HG02678 (cell line): ENCODE measurements around the gene ZDHHC17.

ENCODE experiments used
- ATAC-seq: cut with Tn5 transposase; IDR thresholded peaks from one replicate; pipeline ENCODE4 v1.9.1; 2021; ENCODE audit warnings: mild to moderate bottlenecking, moderate library complexity; ENCODE audit not compliant: unreplicated experiment

ZDHHC17 gene

DNA sequence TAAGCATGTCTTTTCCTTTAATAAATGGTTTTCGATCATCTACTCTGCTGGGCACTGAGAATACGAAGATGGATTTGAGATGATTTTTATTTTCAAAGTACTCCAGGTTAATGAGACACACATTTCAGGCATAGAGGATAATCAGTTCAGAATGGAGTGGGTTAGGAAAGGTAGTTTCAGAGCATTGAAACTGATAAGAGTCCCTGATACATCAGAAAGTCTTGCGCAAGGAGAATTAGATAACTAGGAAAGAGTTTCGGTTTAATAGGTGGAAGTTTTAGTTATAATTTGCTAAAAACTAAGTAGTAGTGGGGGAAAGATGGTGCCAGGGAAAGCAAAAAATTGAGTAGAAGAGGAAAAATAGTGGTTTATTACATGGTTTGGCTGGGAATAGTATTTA is 50.1 kb downstream of the ZDHHC17 start:
- no peak for ATAC-seq

- ATAC-seq, result no peak
Observed at GRCh38 chr12:76820888-76821482, 57.1 kb downstream of the ZDHHC17 start.

GRCh38 chr12:76830436-76830835 is 66.5 kb downstream of the ZDHHC17 start:
- no peak for ATAC-seq

GRCh38 chr12:76836633-76837032 is 72.7 kb downstream of the ZDHHC17 start:
- ATAC-seq, result no peak

- ATAC-seq, result no peak
Observed at GRCh38 chr12:76847260-76847659, 83.3 kb downstream of the ZDHHC17 start.

GRCh38 chr12:76848132-76848531 is 84.2 kb downstream of the ZDHHC17 start:
- ATAC-seq, result no peak

- no peak for ATAC-seq
Observed at GRCh38 chr12:76852106-76852505, 88.2 kb downstream of the ZDHHC17 start.

GRCh38 chr12:76855271-76855670 is 91.4 kb downstream of the ZDHHC17 start:
- no peak for ATAC-seq

GRCh38 chr12:76856018-76856644 is 92.2 kb downstream of the ZDHHC17 start:
- no peak for ATAC-seq

- peak; percentile 42 for ATAC-seq
Observed at GRCh38 chr12:76859611-76860010, 95.7 kb downstream of the ZDHHC17 start.

GRCh38 chr12:76860256-76860655 is 96.3 kb downstream of the ZDHHC17 start:
- no peak for ATAC-seq

DNA sequence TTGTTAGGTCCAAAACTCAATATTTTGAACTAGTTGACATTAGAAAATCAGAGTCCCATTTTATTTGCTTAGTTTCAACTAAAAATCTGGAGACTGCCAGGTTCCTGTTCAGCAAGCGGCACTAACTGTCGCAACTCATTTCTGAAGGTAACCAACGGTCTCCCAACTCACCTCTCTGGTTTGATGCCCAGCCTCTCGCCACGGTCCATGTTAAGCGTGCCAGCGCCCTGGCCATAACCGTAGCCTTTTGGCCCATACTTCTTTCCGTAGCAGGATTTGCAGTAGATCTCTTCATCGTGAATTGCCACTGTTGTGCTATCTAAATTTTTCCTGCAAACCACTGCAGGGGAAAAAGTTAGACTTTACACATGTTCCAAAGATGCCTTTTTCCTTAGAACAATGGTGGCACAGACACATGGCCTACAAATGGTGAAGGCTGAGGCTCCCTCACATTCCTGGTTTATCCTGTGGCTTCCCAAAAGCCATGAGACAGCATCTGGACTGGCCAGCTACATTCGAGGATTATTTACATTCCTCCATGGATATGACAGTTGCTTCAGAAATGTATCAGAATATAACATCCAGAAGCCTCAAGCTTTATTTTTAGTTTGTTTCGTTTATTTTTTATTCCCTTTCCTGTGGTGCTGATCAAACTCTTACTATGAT is 99.2 kb downstream of the ZDHHC17 start:
- no peak for ATAC-seq

DNA sequence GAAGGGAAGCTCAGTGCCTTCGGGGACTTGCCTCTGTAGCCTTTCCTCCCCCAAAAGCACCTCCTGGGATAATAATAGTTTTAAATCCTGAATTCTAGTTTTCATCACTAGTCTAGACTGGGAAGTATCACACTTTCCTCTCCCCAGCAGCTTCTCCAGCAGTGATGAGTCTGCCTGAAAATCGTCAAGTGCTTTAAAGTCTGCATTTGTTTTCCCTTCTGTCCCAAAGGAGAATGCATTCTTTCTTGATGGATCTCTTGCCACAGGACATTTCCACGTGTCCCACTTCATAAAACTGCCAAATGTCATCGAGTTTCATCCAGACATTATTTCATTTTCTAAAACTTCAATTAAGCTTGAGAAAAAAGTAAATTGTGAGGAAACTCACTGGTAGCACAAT is 99.9 kb downstream of the ZDHHC17 start:
- ATAC-seq, result no peak

- ATAC-seq, result peak; percentile 85
Observed at GRCh38 chr12:76864791-76865400, 101.0 kb downstream of the ZDHHC17 start.

- ATAC-seq, result no peak
Observed at GRCh38 chr12:76866151-76866567, 102.2 kb downstream of the ZDHHC17 start.

DNA sequence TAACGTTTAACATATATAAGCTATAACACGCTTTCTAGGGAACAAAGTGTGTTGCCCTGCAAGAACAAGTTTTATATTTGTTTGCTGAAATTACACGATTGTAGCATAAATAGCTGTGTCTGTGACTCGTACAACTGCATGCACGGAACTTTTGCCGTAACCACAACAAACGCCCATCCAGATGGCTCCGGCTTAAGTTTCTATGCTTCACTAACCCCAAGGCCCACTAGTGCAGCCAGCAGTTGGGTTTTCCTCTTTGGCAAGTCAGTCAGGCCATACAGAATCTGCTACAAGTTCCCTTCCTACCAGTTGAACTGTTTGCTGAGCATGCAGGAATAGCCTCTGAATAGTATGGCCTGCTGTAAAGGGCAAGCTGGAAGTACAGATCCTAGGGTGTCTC is 102.8 kb downstream of the ZDHHC17 start:
- peak; percentile 32 for ATAC-seq

- no peak for ATAC-seq
Observed at GRCh38 chr12:76871082-76871481, 107.2 kb downstream of the ZDHHC17 start.

DNA sequence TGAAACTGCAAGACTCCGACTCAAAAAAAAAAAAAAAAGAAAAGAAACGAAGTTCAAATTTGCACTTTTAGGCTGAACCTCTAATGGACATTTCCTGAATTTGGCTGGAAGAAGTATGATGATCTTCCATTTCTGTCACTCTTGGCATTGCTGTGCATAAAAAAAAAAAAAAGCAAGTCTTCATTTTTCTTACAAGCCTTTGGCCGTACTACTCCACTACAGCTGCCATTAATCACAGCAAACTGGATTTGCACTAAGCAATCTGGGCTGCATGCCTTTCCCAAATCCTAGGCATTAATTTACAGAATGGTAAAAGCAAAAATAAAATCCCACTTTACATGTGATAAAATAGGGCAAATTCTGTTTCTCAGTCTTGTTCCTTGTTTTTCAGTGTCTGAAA is 107.8 kb downstream of the ZDHHC17 start:
- no peak for ATAC-seq

DNA sequence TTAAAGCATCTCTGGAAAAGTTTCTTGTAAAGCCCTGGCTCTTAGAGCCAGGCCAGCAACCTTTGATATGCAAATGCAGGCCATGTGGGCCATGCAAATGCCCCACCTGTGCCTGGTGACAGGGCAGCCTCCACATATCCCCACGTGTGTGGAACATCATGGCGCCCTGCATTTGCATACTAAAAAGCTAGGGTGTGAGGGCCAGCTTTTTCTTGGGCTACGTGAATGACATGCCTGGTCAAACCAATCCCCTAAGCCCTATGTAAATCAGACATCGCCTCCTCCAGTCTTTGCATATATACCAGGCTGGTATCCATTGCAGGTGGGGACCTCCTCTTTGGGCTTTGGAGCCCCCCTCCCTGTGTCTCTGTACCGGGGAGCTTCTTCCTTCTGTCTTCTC is 108.5 kb downstream of the ZDHHC17 start:
- ATAC-seq, result no peak

DNA sequence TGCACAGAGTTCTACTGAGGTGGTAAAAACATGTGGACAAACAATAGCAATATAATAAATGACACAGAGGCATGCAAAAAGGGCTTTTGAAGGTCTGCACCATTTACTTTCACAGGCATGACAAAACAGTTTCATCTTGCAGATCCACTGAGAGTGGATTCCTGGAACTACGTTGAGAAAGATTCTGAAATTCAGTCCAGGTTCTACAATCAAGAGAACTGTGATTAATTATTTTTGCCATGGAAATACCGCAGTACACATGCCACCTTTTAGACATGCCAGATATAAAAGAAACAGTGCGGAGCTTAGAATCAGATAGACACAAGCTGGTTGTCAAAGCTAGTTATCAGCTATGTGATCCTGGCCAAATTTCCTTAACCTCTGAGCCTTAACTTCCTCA is 110.1 kb downstream of the ZDHHC17 start:
- no peak for ATAC-seq

GRCh38 chr12:76874491-76875190 is 110.7 kb downstream of the ZDHHC17 start:
- ATAC-seq, result no peak
